ENCODE measurements around the gene RAD9A.

- TF ChIP-seq, protein P1, sequence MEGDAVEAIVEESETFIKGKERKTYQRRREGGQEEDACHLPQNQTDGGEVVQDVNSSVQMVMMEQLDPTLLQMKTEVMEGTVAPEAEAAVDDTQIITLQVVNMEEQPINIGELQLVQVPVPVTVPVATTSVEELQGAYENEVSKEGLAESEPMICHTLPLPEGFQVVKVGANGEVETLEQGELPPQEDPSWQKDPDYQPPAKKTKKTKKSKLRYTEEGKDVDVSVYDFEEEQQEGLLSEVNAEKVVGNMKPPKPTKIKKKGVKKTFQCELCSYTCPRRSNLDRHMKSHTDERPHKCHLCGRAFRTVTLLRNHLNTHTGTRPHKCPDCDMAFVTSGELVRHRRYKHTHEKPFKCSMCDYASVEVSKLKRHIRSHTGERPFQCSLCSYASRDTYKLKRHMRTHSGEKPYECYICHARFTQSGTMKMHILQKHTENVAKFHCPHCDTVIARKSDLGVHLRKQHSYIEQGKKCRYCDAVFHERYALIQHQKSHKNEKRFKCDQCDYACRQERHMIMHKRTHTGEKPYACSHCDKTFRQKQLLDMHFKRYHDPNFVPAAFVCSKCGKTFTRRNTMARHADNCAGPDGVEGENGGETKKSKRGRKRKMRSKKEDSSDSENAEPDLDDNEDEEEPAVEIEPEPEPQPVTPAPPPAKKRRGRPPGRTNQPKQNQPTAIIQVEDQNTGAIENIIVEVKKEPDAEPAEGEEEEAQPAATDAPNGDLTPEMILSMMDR (conservative IDR thresholded peaks at IDR 0.05; ENCODE audit: low read depth in 2 of 2), result no peak
- TF ChIP-seq CREB1 (CRISPR knock-in tag; IDR thresholded peaks at IDR 0.05; ENCODE audit: low read depth), result no peak
- TF ChIP-seq, protein P2, sequence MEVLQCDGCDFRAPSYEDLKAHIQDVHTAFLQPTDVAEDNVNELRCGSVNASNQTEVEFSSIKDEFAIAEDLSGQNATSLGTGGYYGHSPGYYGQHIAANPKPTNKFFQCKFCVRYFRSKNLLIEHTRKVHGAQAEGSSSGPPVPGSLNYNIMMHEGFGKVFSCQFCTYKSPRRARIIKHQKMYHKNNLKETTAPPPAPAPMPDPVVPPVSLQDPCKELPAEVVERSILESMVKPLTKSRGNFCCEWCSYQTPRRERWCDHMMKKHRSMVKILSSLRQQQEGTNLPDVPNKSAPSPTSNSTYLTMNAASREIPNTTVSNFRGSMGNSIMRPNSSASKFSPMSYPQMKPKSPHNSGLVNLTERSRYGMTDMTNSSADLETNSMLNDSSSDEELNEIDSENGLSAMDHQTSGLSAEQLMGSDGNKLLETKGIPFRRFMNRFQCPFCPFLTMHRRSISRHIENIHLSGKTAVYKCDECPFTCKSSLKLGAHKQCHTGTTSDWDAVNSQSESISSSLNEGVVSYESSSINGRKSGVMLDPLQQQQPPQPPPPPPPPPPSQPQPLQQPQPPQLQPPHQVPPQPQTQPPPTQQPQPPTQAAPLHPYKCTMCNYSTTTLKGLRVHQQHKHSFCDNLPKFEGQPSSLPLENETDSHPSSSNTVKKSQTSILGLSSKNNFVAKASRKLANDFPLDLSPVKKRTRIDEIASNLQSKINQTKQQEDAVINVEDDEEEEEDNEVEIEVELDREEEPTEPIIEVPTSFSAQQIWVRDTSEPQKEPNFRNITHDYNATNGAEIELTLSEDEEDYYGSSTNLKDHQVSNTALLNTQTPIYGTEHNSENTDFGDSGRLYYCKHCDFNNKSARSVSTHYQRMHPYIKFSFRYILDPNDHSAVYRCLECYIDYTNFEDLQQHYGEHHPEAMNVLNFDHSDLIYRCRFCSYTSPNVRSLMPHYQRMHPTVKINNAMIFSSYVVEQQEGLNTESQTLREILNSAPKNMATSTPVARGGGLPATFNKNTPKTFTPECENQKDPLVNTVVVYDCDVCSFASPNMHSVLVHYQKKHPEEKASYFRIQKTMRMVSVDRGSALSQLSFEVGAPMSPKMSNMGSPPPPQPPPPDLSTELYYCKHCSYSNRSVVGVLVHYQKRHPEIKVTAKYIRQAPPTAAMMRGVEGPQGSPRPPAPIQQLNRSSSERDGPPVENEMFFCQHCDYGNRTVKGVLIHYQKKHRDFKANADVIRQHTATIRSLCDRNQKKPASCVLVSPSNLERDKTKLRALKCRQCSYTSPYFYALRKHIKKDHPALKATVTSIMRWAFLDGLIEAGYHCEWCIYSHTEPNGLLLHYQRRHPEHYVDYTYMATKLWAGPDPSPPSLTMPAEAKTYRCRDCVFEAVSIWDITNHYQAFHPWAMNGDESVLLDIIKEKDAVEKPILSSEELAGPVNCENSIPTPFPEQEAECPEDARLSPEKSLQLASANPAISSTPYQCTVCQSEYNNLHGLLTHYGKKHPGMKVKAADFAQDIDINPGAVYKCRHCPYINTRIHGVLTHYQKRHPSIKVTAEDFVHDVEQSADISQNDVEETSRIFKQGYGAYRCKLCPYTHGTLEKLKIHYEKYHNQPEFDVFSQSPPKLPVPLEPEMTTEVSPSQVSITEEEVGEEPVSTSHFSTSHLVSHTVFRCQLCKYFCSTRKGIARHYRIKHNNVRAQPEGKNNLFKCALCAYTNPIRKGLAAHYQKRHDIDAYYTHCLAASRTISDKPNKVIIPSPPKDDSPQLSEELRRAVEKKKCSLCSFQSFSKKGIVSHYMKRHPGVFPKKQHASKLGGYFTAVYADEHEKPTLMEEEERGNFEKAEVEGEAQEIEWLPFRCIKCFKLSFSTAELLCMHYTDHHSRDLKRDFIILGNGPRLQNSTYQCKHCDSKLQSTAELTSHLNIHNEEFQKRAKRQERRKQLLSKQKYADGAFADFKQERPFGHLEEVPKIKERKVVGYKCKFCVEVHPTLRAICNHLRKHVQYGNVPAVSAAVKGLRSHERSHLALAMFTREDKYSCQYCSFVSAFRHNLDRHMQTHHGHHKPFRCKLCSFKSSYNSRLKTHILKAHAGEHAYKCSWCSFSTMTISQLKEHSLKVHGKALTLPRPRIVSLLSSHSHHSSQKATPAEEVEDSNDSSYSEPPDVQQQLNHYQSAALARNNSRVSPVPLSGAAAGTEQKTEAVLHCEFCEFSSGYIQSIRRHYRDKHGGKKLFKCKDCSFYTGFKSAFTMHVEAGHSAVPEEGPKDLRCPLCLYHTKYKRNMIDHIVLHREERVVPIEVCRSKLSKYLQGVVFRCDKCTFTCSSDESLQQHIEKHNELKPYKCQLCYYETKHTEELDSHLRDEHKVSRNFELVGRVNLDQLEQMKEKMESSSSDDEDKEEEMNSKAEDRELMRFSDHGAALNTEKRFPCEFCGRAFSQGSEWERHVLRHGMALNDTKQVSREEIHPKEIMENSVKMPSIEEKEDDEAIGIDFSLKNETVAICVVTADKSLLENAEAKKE (CRISPR knock-in tag; IDR thresholded peaks at IDR 0.05), result no peak
- no peak for TF ChIP-seq EZH2 (IDR thresholded peaks at IDR 0.05; ENCODE audit: low read depth, unreplicated experiment)
- TF ChIP-seq, protein P3, sequence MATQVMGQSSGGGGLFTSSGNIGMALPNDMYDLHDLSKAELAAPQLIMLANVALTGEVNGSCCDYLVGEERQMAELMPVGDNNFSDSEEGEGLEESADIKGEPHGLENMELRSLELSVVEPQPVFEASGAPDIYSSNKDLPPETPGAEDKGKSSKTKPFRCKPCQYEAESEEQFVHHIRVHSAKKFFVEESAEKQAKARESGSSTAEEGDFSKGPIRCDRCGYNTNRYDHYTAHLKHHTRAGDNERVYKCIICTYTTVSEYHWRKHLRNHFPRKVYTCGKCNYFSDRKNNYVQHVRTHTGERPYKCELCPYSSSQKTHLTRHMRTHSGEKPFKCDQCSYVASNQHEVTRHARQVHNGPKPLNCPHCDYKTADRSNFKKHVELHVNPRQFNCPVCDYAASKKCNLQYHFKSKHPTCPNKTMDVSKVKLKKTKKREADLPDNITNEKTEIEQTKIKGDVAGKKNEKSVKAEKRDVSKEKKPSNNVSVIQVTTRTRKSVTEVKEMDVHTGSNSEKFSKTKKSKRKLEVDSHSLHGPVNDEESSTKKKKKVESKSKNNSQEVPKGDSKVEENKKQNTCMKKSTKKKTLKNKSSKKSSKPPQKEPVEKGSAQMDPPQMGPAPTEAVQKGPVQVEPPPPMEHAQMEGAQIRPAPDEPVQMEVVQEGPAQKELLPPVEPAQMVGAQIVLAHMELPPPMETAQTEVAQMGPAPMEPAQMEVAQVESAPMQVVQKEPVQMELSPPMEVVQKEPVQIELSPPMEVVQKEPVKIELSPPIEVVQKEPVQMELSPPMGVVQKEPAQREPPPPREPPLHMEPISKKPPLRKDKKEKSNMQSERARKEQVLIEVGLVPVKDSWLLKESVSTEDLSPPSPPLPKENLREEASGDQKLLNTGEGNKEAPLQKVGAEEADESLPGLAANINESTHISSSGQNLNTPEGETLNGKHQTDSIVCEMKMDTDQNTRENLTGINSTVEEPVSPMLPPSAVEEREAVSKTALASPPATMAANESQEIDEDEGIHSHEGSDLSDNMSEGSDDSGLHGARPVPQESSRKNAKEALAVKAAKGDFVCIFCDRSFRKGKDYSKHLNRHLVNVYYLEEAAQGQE (IDR thresholded peaks at IDR 0.05; ENCODE audit: unreplicated experiment), result no peak
Measured at GRCh38 chr11:67437082-67437808, 45.5 kb downstream of the RAD9A start, which contains the start of gene PTPRCAP.

Measured in GM23338 (cell line).